Astrocyte (in vitro differentiated cells and primary cell): ENCODE data around the gene DNAJC8.

Source experiments
- CTCF ChIP-seq: IDR thresholded peaks from 2 replicates; pipeline ENCODE4 v1.5.1; 2011; ENCODE audit warnings: low read depth, mild to moderate bottlenecking, inconsistent platforms, low read length, moderate library complexity; ENCODE audit not compliant: insufficient read depth
- EZH2 ChIP-seq: IDR thresholded peaks from 2 replicates; pipeline ENCODE4 v1.6.1; 2012; ENCODE audit warnings: mild to moderate bottlenecking, low read length, inconsistent platforms; ENCODE audit not compliant: insufficient read depth

- TF ChIP-seq CTCF: no peak
- no peak for TF ChIP-seq EZH2
Measured at GRCh38 chr1:28178690-28179485, 53.9 kb downstream of the DNAJC8 start.
